Neural cell (in vitro differentiated cells): ENCODE results near the gene APEX1. TPM values are rescaled to one million over a fixed set of nuclear protein-coding genes. Genes with fewer than 3 reads are reported as not detected.

Experiments used
- H2AFZ ChIP-seq: fragments of 200-600, 300-800 bp; sonication (generic), shearing (Covaris generic); 2 replicates; pipeline ENCODE4 v1.6.0; 2014; ENCODE audit warnings: low read depth, mild to moderate bottlenecking, antibody characterized with exemption, low read length, moderate library complexity
- H3F3A ChIP-seq: fragments of 200-600 bp; shearing (Covaris generic); 2 replicates; pipeline ENCODE4 v1.6.1; 2016; ENCODE audit warnings: mild to moderate bottlenecking, moderate library complexity, mixed read lengths, antibody characterized with exemption, low read length; ENCODE audit not compliant: insufficient read depth, poor library complexity, severe bottlenecking
- H3K27ac ChIP-seq: fragments of 200-600, 300-800 bp; sonication (generic), shearing (Covaris generic); 2 replicates; pipeline ENCODE4 v1.5.1; 2014; ENCODE audit warnings: mild to moderate bottlenecking, low read length, moderate library complexity
- H3K27me3 ChIP-seq: fragments of 300-800, 200-600 bp; sonication (generic), shearing (Covaris generic); 2 replicates; pipeline ENCODE4 v1.6.0; 2014; ENCODE audit warnings: mild to moderate bottlenecking, low read depth, low read length, moderate library complexity; ENCODE audit not compliant: insufficient read depth
- H3K36me3 ChIP-seq: fragments of 300-800, 200-600 bp; sonication (generic), shearing (Covaris generic); 2 replicates; pipeline ENCODE4 v1.5.1; 2014; ENCODE audit warnings: mild to moderate bottlenecking, antibody characterized with exemption, low read length, moderate library complexity; ENCODE audit not compliant: insufficient read depth
- H3K4me2 ChIP-seq: fragments of 300-800, 200-600 bp; sonication (generic), shearing (Covaris generic); 2 replicates; pipeline ENCODE4 v1.6.0; 2014; ENCODE audit warnings: mild to moderate bottlenecking, low read length
- H3K4me3 ChIP-seq: fragments of 300-800, 200-600 bp; sonication (generic), shearing (Covaris generic); 2 replicates; pipeline ENCODE4 v1.5.1; 2014; ENCODE audit warnings: mild to moderate bottlenecking, low read length, moderate library complexity
- H3K79me2 ChIP-seq: fragments of 200-600 bp; shearing (Covaris generic); replicated peaks from 2 replicates; pipeline ENCODE4 v1.6.0; 2014; ENCODE audit warnings: mild to moderate bottlenecking, low read length, moderate library complexity; ENCODE audit not compliant: insufficient read depth
- H3K9ac ChIP-seq: fragments of 300-800, 200-600 bp; sonication (generic), shearing (Covaris generic); 2 replicates; pipeline ENCODE4 v1.6.1; 2016; ENCODE audit warnings: mild to moderate bottlenecking, low read length, mixed read lengths
- H3K9me2 ChIP-seq: fragments of 200-600 bp; shearing (Covaris generic); 2 replicates; pipeline ENCODE4 v1.6.1; 2016; ENCODE audit warnings: mild to moderate bottlenecking, low read length, mixed read lengths; ENCODE audit not compliant: insufficient read depth
- H3K9me3 ChIP-seq: fragments of 200-600, 300-800 bp; sonication (generic), shearing (Covaris generic); 2 replicates; pipeline ENCODE4 v1.6.1; 2016; ENCODE audit warnings: mild to moderate bottlenecking, mixed run types, low read length, moderate library complexity, mixed read lengths
- H4K20me1 ChIP-seq: fragments of 200-600 bp; shearing (Covaris generic); 2 replicates; pipeline ENCODE4 v1.6.1; 2016; ENCODE audit warnings: mild to moderate bottlenecking, mixed run types; ENCODE audit not compliant: insufficient read depth
- EP300 ChIP-seq: fragments of 450-650 bp; conservative IDR thresholded peaks from 2 replicates; pipeline ENCODE4 v1.6.1; 2014; ENCODE audit warnings: antibody characterized with exemption, mild to moderate bottlenecking, moderate library complexity; ENCODE audit not compliant: poor library complexity, severe bottlenecking
- EZH2 ChIP-seq: fragments of 200-600, 300-800 bp; shearing (Covaris generic), sonication (generic); IDR thresholded peaks from 2 replicates; pipeline ENCODE4 v1.6.1; 2014; ENCODE audit warnings: antibody characterized with exemption, low read length, borderline replicate concordance, mild to moderate bottlenecking; ENCODE audit not compliant: insufficient read depth, poor library complexity, severe bottlenecking
- MXI1 ChIP-seq: fragments of 450-650 bp; conservative IDR thresholded peaks from 2 replicates; pipeline ENCODE4 v1.6.1; 2014; ENCODE audit warnings: antibody characterized with exemption, mild to moderate bottlenecking; ENCODE audit not compliant: poor library complexity, severe bottlenecking
- POLR2AphosphoS5 ChIP-seq: IDR thresholded peaks from 2 replicates; pipeline ENCODE4 v1.6.1; 2012
- RAD21 ChIP-seq: fragments of 450-650 bp; conservative IDR thresholded peaks from 2 replicates; pipeline ENCODE4 v1.6.1; 2014; ENCODE audit warnings: antibody characterized with exemption, mild to moderate bottlenecking, moderate library complexity
- SMC3 ChIP-seq: fragments of 450-650 bp; conservative IDR thresholded peaks from 2 replicates; pipeline ENCODE4 v1.6.1; 2014; ENCODE audit warnings: antibody characterized with exemption, mild to moderate bottlenecking, moderate library complexity; ENCODE audit not compliant: poor library complexity
- TAF1 ChIP-seq: IDR thresholded peaks from 2 replicates; pipeline ENCODE4 v1.6.1; 2012; ENCODE audit warnings: low read depth
- polyA plus RNA-seq: library from polyadenylated mRNA; depleted of rRNA; stranded (reverse); fragments of >200 nt; gene quantifications from 2 replicates; pipeline ENCODE4 v1.2.3, GENCODE V29; 2014
- TF ChIP-seq, protein P1 (sequence below): IDR thresholded peaks from 2 replicates; pipeline ENCODE4 v1.6.1; 2012; ENCODE audit warnings: borderline replicate concordance
- TF ChIP-seq, protein P2 (sequence below): fragments of 450-650 bp; IDR thresholded peaks from 2 replicates; pipeline ENCODE4 v1.5.1; 2014; ENCODE audit warnings: antibody characterized with exemption, mild to moderate bottlenecking, moderate library complexity; ENCODE audit not compliant: poor library complexity, severe bottlenecking

The APEX1 gene
- polyA plus RNA-seq, 1 donor from 2014 or later = 44.5 TPM

DNA sequence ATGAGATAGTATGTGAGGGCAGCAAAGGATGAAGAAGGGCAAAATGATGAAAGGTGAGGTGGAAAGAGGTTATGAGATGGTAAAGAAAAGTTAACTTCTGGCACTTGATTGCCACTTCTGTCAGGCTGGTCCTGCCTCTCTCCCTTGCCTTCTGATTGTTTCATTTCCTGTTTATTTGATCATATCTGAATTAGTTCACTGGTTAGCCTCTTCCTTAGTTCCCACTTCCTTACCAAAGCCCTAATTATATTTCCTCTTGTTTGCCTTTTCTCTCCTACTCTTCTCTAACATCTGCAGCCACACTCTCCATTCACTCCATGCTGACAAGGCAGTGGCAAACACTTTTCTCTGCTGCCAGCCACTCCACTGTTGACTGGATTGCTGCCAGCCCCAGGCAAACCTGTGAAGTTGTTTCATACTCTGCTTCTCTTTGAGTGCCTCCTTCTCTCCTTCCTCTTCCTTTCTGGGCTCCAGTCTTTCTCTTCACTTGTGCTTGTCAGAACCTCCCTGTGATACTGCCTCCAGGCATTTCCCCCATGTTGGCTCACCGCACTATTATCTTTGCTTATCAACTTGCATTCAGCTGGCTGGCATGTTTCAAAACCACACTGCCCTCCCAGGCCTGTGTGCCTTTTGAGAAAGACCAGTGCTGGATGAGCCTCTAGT lies 22.3 kb downstream of the APEX1 start:
- Histone ChIP-seq H3K9ac (no peak overlapping the region), H3K79me2 (no peaks in the 10 kb centered on the region), H2AFZ (no peak overlapping the region), H3F3A (no peaks in the 10 kb centered on the region), H3K4me3 (no peak overlapping the region), H3K4me2 (no peak overlapping the region), H3K9me3 (no peaks in the 10 kb centered on the region), H4K20me1 (no peaks in the 10 kb centered on the region), H3K27me3 (no peaks in the 10 kb centered on the region), H3K27ac (no peak overlapping the region), H3K36me3 (no peaks in the 10 kb centered on the region), H3K9me2 (no peaks in the 10 kb centered on the region)
- TF ChIP-seq RAD21 = no peak
- no peak for TF ChIP-seq EZH2
- no peak for TF ChIP-seq SMC3
- TF ChIP-seq TAF1 = no peak
- TF ChIP-seq, protein P1, sequence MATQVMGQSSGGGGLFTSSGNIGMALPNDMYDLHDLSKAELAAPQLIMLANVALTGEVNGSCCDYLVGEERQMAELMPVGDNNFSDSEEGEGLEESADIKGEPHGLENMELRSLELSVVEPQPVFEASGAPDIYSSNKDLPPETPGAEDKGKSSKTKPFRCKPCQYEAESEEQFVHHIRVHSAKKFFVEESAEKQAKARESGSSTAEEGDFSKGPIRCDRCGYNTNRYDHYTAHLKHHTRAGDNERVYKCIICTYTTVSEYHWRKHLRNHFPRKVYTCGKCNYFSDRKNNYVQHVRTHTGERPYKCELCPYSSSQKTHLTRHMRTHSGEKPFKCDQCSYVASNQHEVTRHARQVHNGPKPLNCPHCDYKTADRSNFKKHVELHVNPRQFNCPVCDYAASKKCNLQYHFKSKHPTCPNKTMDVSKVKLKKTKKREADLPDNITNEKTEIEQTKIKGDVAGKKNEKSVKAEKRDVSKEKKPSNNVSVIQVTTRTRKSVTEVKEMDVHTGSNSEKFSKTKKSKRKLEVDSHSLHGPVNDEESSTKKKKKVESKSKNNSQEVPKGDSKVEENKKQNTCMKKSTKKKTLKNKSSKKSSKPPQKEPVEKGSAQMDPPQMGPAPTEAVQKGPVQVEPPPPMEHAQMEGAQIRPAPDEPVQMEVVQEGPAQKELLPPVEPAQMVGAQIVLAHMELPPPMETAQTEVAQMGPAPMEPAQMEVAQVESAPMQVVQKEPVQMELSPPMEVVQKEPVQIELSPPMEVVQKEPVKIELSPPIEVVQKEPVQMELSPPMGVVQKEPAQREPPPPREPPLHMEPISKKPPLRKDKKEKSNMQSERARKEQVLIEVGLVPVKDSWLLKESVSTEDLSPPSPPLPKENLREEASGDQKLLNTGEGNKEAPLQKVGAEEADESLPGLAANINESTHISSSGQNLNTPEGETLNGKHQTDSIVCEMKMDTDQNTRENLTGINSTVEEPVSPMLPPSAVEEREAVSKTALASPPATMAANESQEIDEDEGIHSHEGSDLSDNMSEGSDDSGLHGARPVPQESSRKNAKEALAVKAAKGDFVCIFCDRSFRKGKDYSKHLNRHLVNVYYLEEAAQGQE = no peak
- no peak for TF ChIP-seq MXI1
- TF ChIP-seq POLR2AphosphoS5 = no peak
- no peak for TF ChIP-seq EP300
- TF ChIP-seq, protein P2, sequence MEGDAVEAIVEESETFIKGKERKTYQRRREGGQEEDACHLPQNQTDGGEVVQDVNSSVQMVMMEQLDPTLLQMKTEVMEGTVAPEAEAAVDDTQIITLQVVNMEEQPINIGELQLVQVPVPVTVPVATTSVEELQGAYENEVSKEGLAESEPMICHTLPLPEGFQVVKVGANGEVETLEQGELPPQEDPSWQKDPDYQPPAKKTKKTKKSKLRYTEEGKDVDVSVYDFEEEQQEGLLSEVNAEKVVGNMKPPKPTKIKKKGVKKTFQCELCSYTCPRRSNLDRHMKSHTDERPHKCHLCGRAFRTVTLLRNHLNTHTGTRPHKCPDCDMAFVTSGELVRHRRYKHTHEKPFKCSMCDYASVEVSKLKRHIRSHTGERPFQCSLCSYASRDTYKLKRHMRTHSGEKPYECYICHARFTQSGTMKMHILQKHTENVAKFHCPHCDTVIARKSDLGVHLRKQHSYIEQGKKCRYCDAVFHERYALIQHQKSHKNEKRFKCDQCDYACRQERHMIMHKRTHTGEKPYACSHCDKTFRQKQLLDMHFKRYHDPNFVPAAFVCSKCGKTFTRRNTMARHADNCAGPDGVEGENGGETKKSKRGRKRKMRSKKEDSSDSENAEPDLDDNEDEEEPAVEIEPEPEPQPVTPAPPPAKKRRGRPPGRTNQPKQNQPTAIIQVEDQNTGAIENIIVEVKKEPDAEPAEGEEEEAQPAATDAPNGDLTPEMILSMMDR = no peak

DNA sequence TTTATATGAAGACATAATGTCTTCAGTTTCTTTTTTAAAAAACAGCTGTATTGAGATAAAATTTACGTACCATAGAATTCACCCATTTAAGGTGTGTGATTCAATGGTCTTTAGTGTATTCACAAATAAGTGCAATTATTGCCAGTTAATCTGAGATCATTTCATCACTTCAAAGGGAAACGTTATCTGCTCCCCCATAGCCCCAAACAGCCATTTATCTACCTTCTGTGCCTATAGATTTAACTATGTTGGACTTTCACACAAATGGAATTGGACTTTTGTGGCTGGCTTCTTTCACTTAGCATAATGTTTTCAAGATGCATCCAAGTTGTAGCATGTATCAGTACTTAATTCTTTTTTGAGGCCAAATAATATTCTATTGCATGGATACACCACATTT lies 23.9 kb downstream of the APEX1 start:
- Histone ChIP-seq H3K4me2 (no peak overlapping the region), H3K79me2 (no peaks in the 10 kb centered on the region), H3K9me3 (no peaks in the 10 kb centered on the region), H4K20me1 (no peaks in the 10 kb centered on the region), H2AFZ (no peak overlapping the region), H3K9me2 (no peaks in the 10 kb centered on the region), H3K36me3 (no peaks in the 10 kb centered on the region), H3K4me3 (no peak overlapping the region), H3K27me3 (no peaks in the 10 kb centered on the region), H3K9ac (no peak overlapping the region), H3K27ac (no peak overlapping the region), H3F3A (no peaks in the 10 kb centered on the region)
- TF ChIP-seq EP300 (no peak), POLR2AphosphoS5 (no peak), MXI1 (no peak), TAF1 (no peak), EZH2 (no peak), SMC3 (no peak), RAD21 (no peak)
- TF ChIP-seq, protein P2 = no peak
- TF ChIP-seq, protein P1 = no peak
